HG03159 (cell line): ENCODE data around the gene STIM1.
"Not testable (repeated sequence)": the region's sequence is repeated elsewhere in the genome, so short reads cannot be mapped to it uniquely, and the experiment has no call there.

Source experiments
- ATAC-seq: cut with Tn5 transposase; IDR thresholded peaks from one replicate; pipeline ENCODE4 v1.9.1; 2021; ENCODE audit warnings: mild to moderate bottlenecking, moderate library complexity; ENCODE audit not compliant: unreplicated experiment

STIM1 gene

GRCh38 chr11:3970108-3970507 is 114.6 kb downstream of the STIM1 start:
- ATAC-seq, result no peak

GRCh38 chr11:3971756-3972404 is 116.4 kb downstream of the STIM1 start:
- no peak for ATAC-seq

- ATAC-seq, result no peak
Measured at GRCh38 chr11:3972431-3972830, 117.0 kb downstream of the STIM1 start.

- no peak for ATAC-seq
Measured at GRCh38 chr11:3977078-3977477, 121.6 kb downstream of the STIM1 start.

- no peak for ATAC-seq
Measured at GRCh38 chr11:3981084-3981633, 125.7 kb downstream of the STIM1 start.

GRCh38 chr11:3982431-3982830 is 127.0 kb downstream of the STIM1 start:
- ATAC-seq, result no peak

GRCh38 chr11:3983101-3983500 is 127.6 kb downstream of the STIM1 start:
- ATAC-seq, result no peak

- no peak for ATAC-seq
Measured at GRCh38 chr11:3984896-3985295, 129.4 kb downstream of the STIM1 start.

- ATAC-seq, result no peak
Measured at GRCh38 chr11:3985631-3986030, 130.2 kb downstream of the STIM1 start.

- ATAC-seq, result no peak
Measured at GRCh38 chr11:3986301-3986700, 130.8 kb downstream of the STIM1 start.

GRCh38 chr11:3989276-3989920 is 133.9 kb downstream of the STIM1 start:
- no peak for ATAC-seq

GRCh38 chr11:3989921-3990290 is 134.4 kb downstream of the STIM1 start:
- peak; percentile 56 for ATAC-seq

GRCh38 chr11:3990406-3990805 is 134.9 kb downstream of the STIM1 start:
- ATAC-seq, result no peak

GRCh38 chr11:3992964-3993363 is 137.5 kb downstream of the STIM1 start:
- ATAC-seq, result no peak

- no peak for ATAC-seq
Measured at GRCh38 chr11:3994030-3994640, 138.7 kb downstream of the STIM1 start.

GRCh38 chr11:3995307-3995706 is 139.8 kb downstream of the STIM1 start:
- no peak for ATAC-seq

- no peak for ATAC-seq
Measured at GRCh38 chr11:3995949-3996554, 140.6 kb downstream of the STIM1 start.

GRCh38 chr11:3996651-3997050 is 141.2 kb downstream of the STIM1 start:
- no peak for ATAC-seq

- ATAC-seq, result not testable (repeated sequence)
Measured at GRCh38 chr11:4004753-4005152, 149.3 kb downstream of the STIM1 start.

- no peak for ATAC-seq
Measured at GRCh38 chr11:4006946-4007680, 151.6 kb downstream of the STIM1 start.

GRCh38 chr11:4008116-4008515 is 152.7 kb downstream of the STIM1 start:
- ATAC-seq, result no peak
